H54 (cell line): ENCODE measurements around the gene NCAPG2.

Experiments
- DNase-seq: peaks from one replicate; pipeline ENCODE4 v3.0.0; 2011; ENCODE audit warnings: low spot score, mixed read lengths; ENCODE audit not compliant: insufficient read length
- FAIRE-seq: peaks from 3 replicates; lab custom pipeline; 2011; peaks lifted over from hg19 to GRCh38; lab: Jason Lieb, UNC
- POLR2A ChIP-seq: IDR thresholded peaks from 2 replicates; pipeline ENCODE4 v1.6.1; 2011; ENCODE audit warnings: low read depth, mild to moderate bottlenecking, low read length

NCAPG2 gene

GRCh38 chr7:158590181-158590530 lies 114.4 kb downstream of the NCAPG2 start:
- DNase-seq (no peak), FAIRE-seq (no peak)
- no peak for TF ChIP-seq POLR2A

GRCh38 chr7:158589653-158590052 lies 115.0 kb downstream of the NCAPG2 start:
- no peak for TF ChIP-seq POLR2A
- FAIRE-seq (no peak), DNase-seq (no peak)

- TF ChIP-seq POLR2A: no peak
Measured at GRCh38 chr7:158588878-158589442, 115.6 kb downstream of the NCAPG2 start.

GRCh38 chr7:158588085-158588877 lies 116.3 kb downstream of the NCAPG2 start:
- TF ChIP-seq POLR2A: no peak
- FAIRE-seq (no peak), DNase-seq (no peak)

More at GRCh38 chr7:158588878-158589442, 115.6 kb downstream of the NCAPG2 start:
- FAIRE-seq (no peak), DNase-seq (no peak)

GRCh38 chr7:158587162-158588084 lies 117.2 kb downstream of the NCAPG2 start, which contains the start of gene PTPRN2:
PTPRN2 (minus strand) TSS chr7:158587823.
- no peak for DNase-seq
- FAIRE-seq: no peak
- TF ChIP-seq POLR2A: no peak

GRCh38 chr7:158586499-158587161 lies 118.0 kb downstream of the NCAPG2 start:
- FAIRE-seq: no peak
- no peak for DNase-seq
- no peak for TF ChIP-seq POLR2A

- FAIRE-seq (no peak), DNase-seq (no peak)
- TF ChIP-seq POLR2A: no peak
Measured at GRCh38 chr7:158585721-158586498, 118.7 kb downstream of the NCAPG2 start.

GRCh38 chr7:158584407-158584806 lies 120.2 kb downstream of the NCAPG2 start:
- no peak for DNase-seq
- no peak for FAIRE-seq
- no peak for TF ChIP-seq POLR2A

- TF ChIP-seq POLR2A: no peak
- DNase-seq: no peak
- no peak for FAIRE-seq
Measured at GRCh38 chr7:158583810-158584209, 120.8 kb downstream of the NCAPG2 start.

- TF ChIP-seq POLR2A: no peak
- no peak for DNase-seq
- FAIRE-seq: no peak
Measured at GRCh38 chr7:158583143-158583542, 121.5 kb downstream of the NCAPG2 start.

- DNase-seq (no peak), FAIRE-seq (no peak)
- no peak for TF ChIP-seq POLR2A
Measured at GRCh38 chr7:158582089-158582456, 122.5 kb downstream of the NCAPG2 start.

- DNase-seq (no peak), FAIRE-seq (no peak)
- TF ChIP-seq POLR2A: no peak
Measured at GRCh38 chr7:158581440-158582088, 123.0 kb downstream of the NCAPG2 start.
